H1 (cell line): Measurements from ENCODE around the gene LYVE1.

ENCODE experiments used
- CBX8 ChIP-seq: fragments of 300-800, 300-1000 bp; sonication (generic); IDR thresholded peaks from 2 replicates; pipeline ENCODE4 v1.7.1; 2016; ENCODE audit warnings: low read depth, low read length, borderline replicate concordance
- CREB1 ChIP-seq: IDR thresholded peaks from 2 replicates; pipeline ENCODE4 v1.6.1; 2012; ENCODE audit warnings: inconsistent platforms
- JUN ChIP-seq: IDR thresholded peaks from 2 replicates; pipeline ENCODE4 v1.6.1; 2011; ENCODE audit warnings: low read depth, mild to moderate bottlenecking, improper control_type of control experiment, low read length
- MAFK ChIP-seq: IDR thresholded peaks from 2 replicates; pipeline ENCODE4 v1.6.1; 2012; ENCODE audit warnings: low read depth, mild to moderate bottlenecking, improper control_type of control experiment, low read length
- POLR2A ChIP-seq, 2 experiments: IDR thresholded peaks; 1 replicate in 1 of 2; 2 replicates in 1 of 2; pipeline ENCODE4 v1.6.1; 2011; ENCODE audit warnings: low read depth in 2 of 2, low read length in 2 of 2, mild to moderate bottlenecking in 2 of 2; ENCODE audit errors: control extremely low read depth in 1 of 2
- RNF2 ChIP-seq: fragments of 200-900, 300-1000 bp; sonication (generic); IDR thresholded peaks from 2 replicates; pipeline ENCODE4 v1.7.1; 2016; ENCODE audit warnings: borderline replicate concordance, low read depth, mild to moderate bottlenecking, antibody characterized with exemption, low read length; ENCODE audit not compliant: poor library complexity, severe bottlenecking; ENCODE audit errors: missing control alignments
- TF ChIP-seq, protein P1 (sequence below), 3 experiments: IDR thresholded peaks; 1 replicate in 2 of 3; 2 replicates in 1 of 3; pipeline versions ENCODE4 v1.5.1 to v1.6.1; 2011; ENCODE audit warnings: low read length in 3 of 3, mild to moderate bottlenecking in 3 of 3, inconsistent platforms in 2 of 3, low read depth in 1 of 3, moderate library complexity in 1 of 3; ENCODE audit not compliant: insufficient read depth in 1 of 3; ENCODE audit errors: control extremely low read depth in 1 of 3
- TF ChIP-seq, protein P2 (sequence below): IDR thresholded peaks from 2 replicates; pipeline ENCODE4 v1.6.1; 2012; ENCODE audit warnings: low read length, inconsistent platforms

DNA sequence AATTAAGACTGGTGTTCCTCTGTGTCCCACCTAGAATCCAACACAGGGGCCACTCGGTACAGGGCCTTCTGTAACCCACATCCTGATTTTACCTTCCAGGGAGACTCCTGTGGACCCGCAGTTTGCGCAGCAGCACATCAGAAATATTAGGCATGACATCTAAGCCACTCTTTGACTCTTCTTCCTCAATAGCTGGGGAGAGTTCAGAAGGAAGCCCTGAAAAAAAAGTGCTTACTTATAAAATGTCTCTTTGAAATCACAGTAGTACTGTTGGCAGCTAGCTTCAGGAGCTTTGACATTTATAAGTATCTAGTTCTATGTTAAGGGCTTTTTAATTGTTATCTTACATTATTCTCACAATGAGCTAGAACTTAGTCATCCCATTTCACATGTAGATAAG, 41.2 kb upstream of the LYVE1 start:
- TF ChIP-seq, protein P1, sequence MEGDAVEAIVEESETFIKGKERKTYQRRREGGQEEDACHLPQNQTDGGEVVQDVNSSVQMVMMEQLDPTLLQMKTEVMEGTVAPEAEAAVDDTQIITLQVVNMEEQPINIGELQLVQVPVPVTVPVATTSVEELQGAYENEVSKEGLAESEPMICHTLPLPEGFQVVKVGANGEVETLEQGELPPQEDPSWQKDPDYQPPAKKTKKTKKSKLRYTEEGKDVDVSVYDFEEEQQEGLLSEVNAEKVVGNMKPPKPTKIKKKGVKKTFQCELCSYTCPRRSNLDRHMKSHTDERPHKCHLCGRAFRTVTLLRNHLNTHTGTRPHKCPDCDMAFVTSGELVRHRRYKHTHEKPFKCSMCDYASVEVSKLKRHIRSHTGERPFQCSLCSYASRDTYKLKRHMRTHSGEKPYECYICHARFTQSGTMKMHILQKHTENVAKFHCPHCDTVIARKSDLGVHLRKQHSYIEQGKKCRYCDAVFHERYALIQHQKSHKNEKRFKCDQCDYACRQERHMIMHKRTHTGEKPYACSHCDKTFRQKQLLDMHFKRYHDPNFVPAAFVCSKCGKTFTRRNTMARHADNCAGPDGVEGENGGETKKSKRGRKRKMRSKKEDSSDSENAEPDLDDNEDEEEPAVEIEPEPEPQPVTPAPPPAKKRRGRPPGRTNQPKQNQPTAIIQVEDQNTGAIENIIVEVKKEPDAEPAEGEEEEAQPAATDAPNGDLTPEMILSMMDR (IDR thresholded peaks at IDR 0.05; ENCODE audit: control extremely low read depth in 1 of 3, insufficient read depth in 1 of 3, low read depth in 1 of 3, low read length in 3 of 3) = no peak
- TF ChIP-seq CBX8 = no peak
- no peak for TF ChIP-seq JUN
- no peak for TF ChIP-seq POLR2A (IDR thresholded peaks at IDR 0.05; ENCODE audit: control extremely low read depth in 1 of 2, low read depth in 2 of 2, low read length in 2 of 2)
- no peak for TF ChIP-seq RNF2
- TF ChIP-seq, protein P2, sequence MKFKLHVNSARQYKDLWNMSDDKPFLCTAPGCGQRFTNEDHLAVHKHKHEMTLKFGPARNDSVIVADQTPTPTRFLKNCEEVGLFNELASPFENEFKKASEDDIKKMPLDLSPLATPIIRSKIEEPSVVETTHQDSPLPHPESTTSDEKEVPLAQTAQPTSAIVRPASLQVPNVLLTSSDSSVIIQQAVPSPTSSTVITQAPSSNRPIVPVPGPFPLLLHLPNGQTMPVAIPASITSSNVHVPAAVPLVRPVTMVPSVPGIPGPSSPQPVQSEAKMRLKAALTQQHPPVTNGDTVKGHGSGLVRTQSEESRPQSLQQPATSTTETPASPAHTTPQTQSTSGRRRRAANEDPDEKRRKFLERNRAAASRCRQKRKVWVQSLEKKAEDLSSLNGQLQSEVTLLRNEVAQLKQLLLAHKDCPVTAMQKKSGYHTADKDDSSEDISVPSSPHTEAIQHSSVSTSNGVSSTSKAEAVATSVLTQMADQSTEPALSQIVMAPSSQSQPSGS = no peak
- TF ChIP-seq MAFK = no peak
- no peak for TF ChIP-seq CREB1
